Fibroblast of skin of back (primary cell): ENCODE data around the gene C3orf18. TPM values are rescaled to one million over a fixed set of nuclear protein-coding genes. Genes with fewer than 3 reads are reported as not detected.

Source experiments
- DNase-seq: peaks from one replicate; pipeline ENCODE4 v3.0.0-alpha.2; 2013
- polyA plus RNA-seq, 2 experiments: library from polyadenylated mRNA; unstranded; fragments of 120-200 nt; gene quantifications; one replicate each; pipeline ENCODE4 v1.2.1, GENCODE V29; 2013; ENCODE audit not compliant: insufficient read length in 2 of 2

Gene C3orf18
- polyA plus RNA-seq (2013, experiment 1 of 2; ENCODE audit: insufficient read length), result 9.1 TPM
- polyA plus RNA-seq (2013, experiment 2 of 2; ENCODE audit: insufficient read length), result 12.7 TPM

- peak; percentile 88 for DNase-seq
These were observed at the start of gene C3orf18 for GRCh38 chr3:50567386-50568167. TSS of gene C3orf18 (minus strand) at chr3:50567747. CDS start at chr3:50565699, 2,048 bp downstream.

GRCh38 chr3:50616770-50617095 lies 49.2 kb upstream of the C3orf18 start:
- peak; percentile 89 for DNase-seq

GRCh38 chr3:50616003-50616769 lies 48.6 kb upstream of the C3orf18 start:
- DNase-seq, result peak; percentile 79

GRCh38 chr3:50615190-50615589 lies 47.6 kb upstream of the C3orf18 start:
- DNase-seq, result no peak

- no peak for DNase-seq
These were observed 45.7 kb upstream of the C3orf18 start for GRCh38 chr3:50612970-50613846.

GRCh38 chr3:50612234-50612882 lies 44.8 kb upstream of the C3orf18 start:
- DNase-seq, result no peak

GRCh38 chr3:50611464-50612233 lies 44.1 kb upstream of the C3orf18 start, which contains the start of gene CISH:
TSS of gene CISH (minus strand) at chr3:50611774. CDS start at chr3:50611650, 124 bp downstream.
- DNase-seq, result peak; percentile 93

- DNase-seq, result no peak
These were observed 43.5 kb upstream of the C3orf18 start for GRCh38 chr3:50610992-50611463.

- no peak for DNase-seq
These were observed 42.8 kb upstream of the C3orf18 start for GRCh38 chr3:50610181-50610971.

- no peak for DNase-seq
These were observed 42.2 kb upstream of the C3orf18 start for GRCh38 chr3:50609763-50610085.

- DNase-seq, result no peak
These were observed 41.7 kb upstream of the C3orf18 start for GRCh38 chr3:50609071-50609762.

GRCh38 chr3:50608278-50608677 lies 40.7 kb upstream of the C3orf18 start:
- no peak for DNase-seq

GRCh38 chr3:50607271-50608091 lies 39.9 kb upstream of the C3orf18 start:
- DNase-seq, result no peak

- no peak for DNase-seq
These were observed 39.0 kb upstream of the C3orf18 start for GRCh38 chr3:50606596-50606995.

- DNase-seq, result no peak
These were observed 38.4 kb upstream of the C3orf18 start for GRCh38 chr3:50605901-50606326.

GRCh38 chr3:50604628-50605588 lies 37.4 kb upstream of the C3orf18 start:
- DNase-seq, result no peak

GRCh38 chr3:50604110-50604621 lies 36.6 kb upstream of the C3orf18 start:
- no peak for DNase-seq
